Psoas muscle (tissue), 8 donors: ENCODE measurements around the gene TBX15. TPM values are rescaled to one million over a fixed set of nuclear protein-coding genes. Genes with fewer than 3 reads are reported as not detected.

Experiments used
- ATAC-seq, 4 donors: fragments of 200-7000 bp; cut with Tn5 transposase; one replicate each; pipeline ENCODE4 v1.9.1; 2020; ENCODE audit warnings: moderate library complexity in 3 of 4, mild to moderate bottlenecking in 2 of 4
- DNase-seq, 2 donors: peaks; one replicate each; pipeline ENCODE4 v3.0.0-alpha.2; 2020
- H3K27ac ChIP-seq: fragments of 200-600 bp; one replicate; pipeline ENCODE4 v1.8.0; 2022
- H3K27me3 ChIP-seq, 3 donors: fragments of 200-600 bp in 1 of 3; one replicate each; pipeline versions ENCODE4 v1.6.1 to v1.8.0; 2013 to 2022; ENCODE audit warnings: low read length in 2 of 3, mild to moderate bottlenecking in 2 of 3, moderate library complexity in 1 of 3; ENCODE audit not compliant: insufficient read depth in 3 of 3
- H3K36me3 ChIP-seq, 2 donors: fragments of 200-600 bp in 1 of 2; one replicate each; pipeline versions ENCODE4 v1.6.1 to v1.8.0; 2013 to 2022; ENCODE audit warnings: low read depth in 1 of 2, mild to moderate bottlenecking in 1 of 2, moderate library complexity in 1 of 2; ENCODE audit not compliant: insufficient read depth in 1 of 2
- H3K4me1 ChIP-seq: fragments of 200-600 bp; one replicate; pipeline ENCODE4 v1.8.0; 2022
- H3K4me3 ChIP-seq: fragments of 200-600 bp; one replicate; pipeline ENCODE4 v1.8.0; 2022; ENCODE audit warnings: mild to moderate bottlenecking
- H3K9me3 ChIP-seq: fragments of 200-600 bp; one replicate; pipeline ENCODE4 v1.8.0; 2022
- CTCF ChIP-seq: fragments of 200-600 bp; IDR thresholded peaks from one replicate; pipeline ENCODE4 v1.8.0; 2022; ENCODE audit warnings: antibody characterized with exemption
- WGBS, 3 donors: extraction: QIAGEN DNeasy Blood & Tissue Kit; methylation state at CpG; one replicate each; pipeline versions ENCODE4 v1.1.6 to v1.1.7; 2013; 5-methylcytosine and 5-hydroxymethylcytosine counted together
- intact Hi-C, 2 donors: fragments of 100-400 bp; cut with DNase I; formaldehyde crosslinking; loops; one replicate each; pipeline versions ENCODE4 v1.11.0 to v1.14.2; 2022
- polyA plus RNA-seq, 3 donors: library from polyadenylated mRNA; stranded (reverse); fragments of 200-250 nt; gene quantifications; one replicate each; pipeline ENCODE4 v1.2.3, GENCODE V29; 2013
- total RNA-seq, 4 donors: library from RNA; stranded (reverse); fragmentation: NEBNext Ultra II Directional in 2 of 4; extraction: Animal tissue kit (Norgen Biotek cat#: 25700) in 2 of 4; gene quantifications; one replicate each; pipeline versions ENCODE4 v1.2.1 to v1.2.4, GENCODE V29; 2021 to 2023
- donor health status: healthy with polysubstance abuse.
- donor health status: DM: no; HTN: no; CAD: no; lungs with moderate emphysema.
- donor health status: Bipolar disorder and iron deficiency.
- donor health status: healthy.
- donor health status: DM: yes; HTN: yes; CAD: no.
- donor health status: DM: no; HTN: no; CAD: no.
- donor health status: DM: no; HTN: no; CAD: no.
- donor health status: DM: yes; HTN: yes; CAD: no.

The TBX15 gene
- total and polyA plus RNA-seq, 7 donors: 37.0 to 220 (median 105) TPM

- Histone ChIP-seq H3K36me3 (no peaks in the 10 kb centered on the region), H3K4me1 (peaks cover 5% of the 10 kb centered on the region), H3K27me3 (no peaks in the 10 kb centered on the region), H3K9me3 (no peaks in the 10 kb centered on the region), H3K4me3 (no peak overlapping the region), H3K27ac (no peak overlapping the region)
- ATAC-seq: no peak
- TF ChIP-seq CTCF: no peak
- 86 to 95% (median 91%) methylated on average over 2 of the region's 2 CpGs for WGBS, 3 donors
- no peak for DNase-seq
- intact Hi-C loops: no loop called here
Measured at GRCh38 chr1:118868387-118868786, 119.8 kb downstream of the TBX15 start.

DNA sequence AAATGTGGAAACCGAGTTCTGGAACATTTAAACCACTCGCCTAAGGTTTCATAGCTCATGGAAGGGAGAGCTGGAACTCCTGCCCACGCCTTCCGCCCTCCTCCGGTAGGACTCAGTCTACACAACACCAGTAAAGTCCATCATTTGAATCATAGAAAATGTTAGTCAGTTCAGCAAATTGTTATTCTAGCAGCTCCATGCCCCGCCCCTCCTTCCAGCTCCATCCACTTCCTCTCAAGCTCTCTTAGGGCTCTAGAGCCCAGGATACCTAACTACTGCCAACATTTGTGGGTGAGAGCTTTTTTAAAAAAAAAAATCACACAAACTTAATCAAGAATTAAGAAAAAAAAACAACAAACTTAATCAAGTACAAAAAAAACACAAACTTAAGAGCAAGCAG lies 121.8 kb downstream of the TBX15 start:
- Histone ChIP-seq H3K4me3 (no peak overlapping the region), H3K36me3 (no peaks in the 10 kb centered on the region), H3K4me1 (peaks cover 5% of the 10 kb centered on the region), H3K27me3 (no peaks in the 10 kb centered on the region), H3K9me3 (no peaks in the 10 kb centered on the region), H3K27ac (no peak overlapping the region)
- no peak for ATAC-seq
- intact Hi-C loops: no loop called here
- DNase-seq: no peak
- 86 to 93% (median 91%) methylated on average over 6 of the region's 6 CpGs for WGBS, 3 donors
- TF ChIP-seq CTCF: no peak

- DNase-seq: no peak
Measured at GRCh38 chr1:118863688-118864087, 124.5 kb downstream of the TBX15 start.

GRCh38 chr1:118862755-118863154 lies 125.4 kb downstream of the TBX15 start:
- 81 to 85% (median 83%) methylated on average over 2 of the region's 2 CpGs for WGBS, 3 donors
- DNase-seq: no peak
- no peak for ATAC-seq
- intact Hi-C loops: no loop called here
- no peak for TF ChIP-seq CTCF
- Histone ChIP-seq H3K27ac (no peak overlapping the region), H3K9me3 (no peaks in the 10 kb centered on the region), H3K36me3 (no peaks in the 10 kb centered on the region), H3K27me3 (no peaks in the 10 kb centered on the region), H3K4me1 (no peaks in the 10 kb centered on the region), H3K4me3 (no peak overlapping the region)

More at GRCh38 chr1:118863688-118864087, 124.5 kb downstream of the TBX15 start:
- Histone ChIP-seq H3K36me3 (no peaks in the 10 kb centered on the region), H3K4me1 (no peaks in the 10 kb centered on the region), H3K4me3 (no peak overlapping the region), H3K27me3 (no peaks in the 10 kb centered on the region), H3K27ac (no peak overlapping the region), H3K9me3 (no peaks in the 10 kb centered on the region)
- no peak for ATAC-seq
- intact Hi-C loops: no loop called here
- TF ChIP-seq CTCF: no peak
- 77 to 84% (median 79%) methylated on average over 3 of the region's 3 CpGs for WGBS, 3 donors

GRCh38 chr1:118861216-118861615 lies 126.9 kb downstream of the TBX15 start:
- DNase-seq (no peak), ATAC-seq (no peak)
- Histone ChIP-seq H3K4me3 (no peak overlapping the region), H3K4me1 (no peaks in the 10 kb centered on the region), H3K9me3 (no peaks in the 10 kb centered on the region), H3K27ac (no peak overlapping the region), H3K27me3 (no peaks in the 10 kb centered on the region), H3K36me3 (no peaks in the 10 kb centered on the region)
- TF ChIP-seq CTCF: no peak
- intact Hi-C loops: no loop called here
